Vagina (tissue), 2 donors: ENCODE results near the gene SLC1A3.

ENCODE experiments used
- POLR2A ChIP-seq, 2 donors: fragments of 450-650 bp; IDR thresholded peaks; one replicate each; pipeline ENCODE4 v1.6.1; 2017; ENCODE audit warnings: antibody characterized with exemption in 2 of 2, mild to moderate bottlenecking in 2 of 2, moderate library complexity in 2 of 2
- TF ChIP-seq, protein P1 (sequence below), 3 experiments: fragments of 450-650 bp in 2 of 3; fragments of 200-600 bp in 1 of 3; sonication (generic) in 1 of 3; IDR thresholded peaks; one replicate each; pipeline ENCODE4 v1.5.1; 2017 to 2019; ENCODE audit warnings: antibody characterized with exemption in 3 of 3, mild to moderate bottlenecking in 2 of 3, moderate library complexity in 2 of 3

- TF ChIP-seq, protein P1, sequence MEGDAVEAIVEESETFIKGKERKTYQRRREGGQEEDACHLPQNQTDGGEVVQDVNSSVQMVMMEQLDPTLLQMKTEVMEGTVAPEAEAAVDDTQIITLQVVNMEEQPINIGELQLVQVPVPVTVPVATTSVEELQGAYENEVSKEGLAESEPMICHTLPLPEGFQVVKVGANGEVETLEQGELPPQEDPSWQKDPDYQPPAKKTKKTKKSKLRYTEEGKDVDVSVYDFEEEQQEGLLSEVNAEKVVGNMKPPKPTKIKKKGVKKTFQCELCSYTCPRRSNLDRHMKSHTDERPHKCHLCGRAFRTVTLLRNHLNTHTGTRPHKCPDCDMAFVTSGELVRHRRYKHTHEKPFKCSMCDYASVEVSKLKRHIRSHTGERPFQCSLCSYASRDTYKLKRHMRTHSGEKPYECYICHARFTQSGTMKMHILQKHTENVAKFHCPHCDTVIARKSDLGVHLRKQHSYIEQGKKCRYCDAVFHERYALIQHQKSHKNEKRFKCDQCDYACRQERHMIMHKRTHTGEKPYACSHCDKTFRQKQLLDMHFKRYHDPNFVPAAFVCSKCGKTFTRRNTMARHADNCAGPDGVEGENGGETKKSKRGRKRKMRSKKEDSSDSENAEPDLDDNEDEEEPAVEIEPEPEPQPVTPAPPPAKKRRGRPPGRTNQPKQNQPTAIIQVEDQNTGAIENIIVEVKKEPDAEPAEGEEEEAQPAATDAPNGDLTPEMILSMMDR (IDR thresholded peaks at IDR 0.05): no peak
- no peak for TF ChIP-seq POLR2A (IDR thresholded peaks at IDR 0.05)
These were observed 24.7 kb downstream of the SLC1A3 start for GRCh38 chr5:36631154-36631553.
